ENCODE data around the gene SSPN. TPM values are rescaled to one million over a fixed set of nuclear protein-coding genes. Genes with fewer than 3 reads are reported as not detected.

SSPN gene
- total RNA-seq, 2 experiments from 2014 or later: not detected

DNA sequence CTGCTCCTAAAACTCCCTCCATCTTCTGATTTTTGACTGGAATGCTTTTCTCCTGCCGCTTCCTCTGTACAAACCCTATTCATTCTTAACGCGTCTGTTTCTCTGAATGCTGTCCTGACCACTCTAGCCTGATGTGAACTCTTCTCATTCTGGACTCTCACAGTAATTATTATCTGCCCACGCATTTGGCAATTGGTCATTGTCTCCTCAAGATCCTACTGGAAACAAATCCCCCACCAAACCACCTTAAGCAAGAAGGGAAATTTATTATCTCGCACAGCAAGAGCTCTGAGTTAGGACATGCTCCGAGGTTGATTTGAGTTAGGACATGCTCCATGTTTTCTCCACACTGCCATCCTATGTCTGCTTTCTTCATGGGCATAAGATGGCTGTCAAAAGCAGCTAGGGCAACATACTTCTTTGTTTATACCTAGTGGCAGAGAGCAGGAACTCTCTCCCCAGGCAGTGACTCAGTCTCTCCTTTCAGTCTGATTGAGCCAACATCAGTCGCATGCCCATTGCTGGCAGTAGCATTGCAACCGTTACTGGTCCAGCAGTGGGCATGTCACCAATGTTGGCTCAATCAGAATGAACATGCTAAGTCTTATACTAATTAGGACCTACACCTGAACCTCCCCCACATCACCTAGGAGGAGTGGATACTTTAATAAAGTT, 102.2 kb downstream of the SSPN start:
- ChIA-PET POLR2A (interaction anchor here (0.6 kb wide), 1 partner anchor 86 kb away, joined by 3 read pairs; no protein-coding TSS in a partner anchor), CTCF (no interaction called here)
- H3K27me3 Mint-ChIP-seq: peaks cover 3% of the 10 kb centered on the region
- DNase-seq: no peak
- no peak overlapping the region for H3K27ac Mint-ChIP-seq
- no peaks in the 10 kb centered on the region for H3K36me3 Mint-ChIP-seq (ENCODE audit: low read depth)
- no peaks in the 10 kb centered on the region for H3K9me3 Mint-ChIP-seq
- peaks cover 25% of the 10 kb centered on the region for H3K4me1 Mint-ChIP-seq
- H3K4me3 Mint-ChIP-seq: no peak overlapping the region

DNA sequence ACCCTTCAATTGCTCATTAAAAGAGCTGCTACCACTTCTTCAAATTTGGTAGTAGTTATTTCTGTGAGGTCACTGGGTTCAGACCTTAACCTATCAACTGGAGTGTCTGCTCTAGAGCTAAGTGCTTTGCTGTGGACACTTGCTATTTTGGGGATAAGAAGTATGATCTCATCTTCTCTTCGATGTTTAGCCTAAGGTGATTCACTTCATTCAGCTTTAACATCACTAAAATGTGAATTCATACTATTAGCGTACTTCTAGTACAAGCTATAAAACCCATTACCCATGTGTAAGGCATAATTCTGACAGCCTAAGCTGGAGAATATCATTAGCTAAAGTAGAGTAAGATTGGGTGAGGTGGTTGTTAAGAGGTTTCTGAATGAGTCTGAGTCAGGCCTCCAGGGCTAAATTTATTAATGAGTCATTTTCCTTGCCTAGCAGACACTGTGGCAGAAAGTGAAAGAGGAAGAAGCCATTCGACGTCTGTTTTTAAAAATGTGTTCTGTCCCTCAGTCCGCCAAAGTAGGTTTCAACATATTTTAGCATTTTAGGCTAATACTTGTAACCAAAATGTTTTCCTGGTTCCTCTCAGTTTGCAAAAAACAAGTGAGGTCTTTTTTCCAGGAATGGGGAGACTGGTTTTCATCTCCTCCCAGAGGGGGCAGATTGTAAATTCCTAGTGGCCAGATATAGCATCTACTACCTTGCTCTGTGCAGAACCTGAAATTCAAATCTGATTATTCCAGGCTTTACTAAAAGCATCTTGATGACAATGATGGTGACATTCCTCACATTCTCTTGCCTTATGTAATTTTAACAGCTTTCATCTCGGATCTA, 103.6 kb downstream of the SSPN start:
- Mint-ChIP-seq H3K4me3 (peak overlapping the region; percentile 38), H3K27ac (peak overlapping the region; percentile 21), H3K4me1 (peaks cover 25% of the 10 kb centered on the region), H3K36me3 (ENCODE audit: low read depth) (no peaks in the 10 kb centered on the region), H3K9me3 (no peaks in the 10 kb centered on the region), H3K27me3 (peaks cover 3% of the 10 kb centered on the region)
- ChIA-PET CTCF (interaction anchor here (1.0 to 1.3 kb wide), 3 partner anchors 19 to 202 kb away, joined by 3 read pairs; no protein-coding TSS in a partner anchor), POLR2A (no interaction called here)
- DNase-seq: no peak

DNA sequence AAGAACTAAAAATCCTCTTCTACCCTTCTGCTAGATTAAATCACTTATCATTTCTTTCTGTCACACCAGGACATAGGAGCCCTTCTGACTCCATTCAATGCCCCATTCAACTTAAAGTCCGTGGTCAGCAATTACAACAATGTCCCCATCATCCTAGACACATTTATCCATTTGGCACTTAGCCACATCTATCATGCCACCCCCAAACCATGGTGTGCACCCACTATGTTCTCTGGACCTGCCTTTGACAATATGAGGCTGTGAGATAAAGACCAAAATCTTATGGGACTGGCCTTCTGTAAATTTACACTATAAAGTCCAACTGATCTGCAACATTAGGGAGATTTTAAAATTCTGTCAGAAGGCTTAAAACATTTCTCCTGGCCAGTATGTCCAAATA, 104.4 kb downstream of the SSPN start:
- DNase-seq: no peak
- CTCF ChIA-PET: interaction anchor here (1.3 kb wide), 1 partner anchor 18 kb away, joined by 3 read pairs; no protein-coding TSS in a partner anchor
- Mint-ChIP-seq H3K27me3 (peaks cover 4% of the 10 kb centered on the region), H3K4me3 (no peak overlapping the region), H3K27ac (no peak overlapping the region), H3K9me3 (no peaks in the 10 kb centered on the region), H3K4me1 (peaks cover 25% of the 10 kb centered on the region), H3K36me3 (ENCODE audit: low read depth) (no peaks in the 10 kb centered on the region)
- POLR2A ChIA-PET: no interaction called here

Other genes starting within 250 kb of the SSPN start
- gene RASSF8, start 236.9 kb upstream of the SSPN start, total RNA-seq: 1 to 10 TPM in 1 of 2 experiments, under 1 TPM in 1; 0.65 to 1.2 TPM
- gene BHLHE41, start 70.5 kb upstream of the SSPN start, total RNA-seq: not detected